Right atrium auricular region (tissue), 2 donors: Measurements from ENCODE around the gene BBS1. TPM values are rescaled to one million over a fixed set of nuclear protein-coding genes. Genes with fewer than 3 reads are reported as not detected.
A peak's percentile ranks its signal among the peaks of the same experiment; 100 is the strongest.
"Not testable (repeated sequence)": the region's sequence is repeated elsewhere in the genome, so short reads cannot be mapped to it uniquely, and the experiment has no call there.

Experiments
- DNase-seq: peaks from one replicate; pipeline ENCODE4 v3.0.0-alpha.2; 2019; ENCODE audit warnings: low spot score
- H3K27ac ChIP-seq, 2 donors: fragments of 200-600 bp; sonication (generic); 1 replicate in 1 of 2; 2 replicates in 1 of 2; pipeline ENCODE4 v1.5.1; 2016 to 2019
- H3K27me3 ChIP-seq, 2 donors: fragments of 200-600 bp; sonication (generic); one replicate each; pipeline versions ENCODE4 v1.5.1 to v1.6.0; 2017 to 2019
- H3K36me3 ChIP-seq: fragments of 200-600 bp; sonication (generic); one replicate; pipeline ENCODE4 v1.5.1; 2016
- H3K4me1 ChIP-seq, 2 donors: fragments of 200-600 bp; sonication (generic); one replicate each; pipeline versions ENCODE4 v1.5.1 to v1.6.0; 2017 to 2019
- H3K4me3 ChIP-seq, 2 donors: fragments of 200-600 bp; sonication (generic); 1 replicate in 1 of 2; 2 replicates in 1 of 2; pipeline ENCODE4 v1.5.1; 2017 to 2019; ENCODE audit warnings: mild to moderate bottlenecking in 1 of 2, moderate library complexity in 1 of 2
- H3K9me3 ChIP-seq, 2 donors: fragments of 200-600 bp; sonication (generic); one replicate each; pipeline ENCODE4 v1.5.1; 2019
- total RNA-seq, 2 donors: library from RNA; depleted of rRNA; stranded (reverse); fragments of >200 nt; gene quantifications; one replicate each; pipeline ENCODE4 v1.1.0, GENCODE V29; 2016
- TF ChIP-seq, protein P1 (sequence below), 2 donors: fragments of 200-600 bp; sonication (generic); IDR thresholded peaks; one replicate each; pipeline ENCODE4 v1.5.1; 2019; ENCODE audit warnings: antibody characterized with exemption in 2 of 2

Gene BBS1
- 10 to 100 TPM; 37.0 to 38.7 TPM for total RNA-seq

DNA sequence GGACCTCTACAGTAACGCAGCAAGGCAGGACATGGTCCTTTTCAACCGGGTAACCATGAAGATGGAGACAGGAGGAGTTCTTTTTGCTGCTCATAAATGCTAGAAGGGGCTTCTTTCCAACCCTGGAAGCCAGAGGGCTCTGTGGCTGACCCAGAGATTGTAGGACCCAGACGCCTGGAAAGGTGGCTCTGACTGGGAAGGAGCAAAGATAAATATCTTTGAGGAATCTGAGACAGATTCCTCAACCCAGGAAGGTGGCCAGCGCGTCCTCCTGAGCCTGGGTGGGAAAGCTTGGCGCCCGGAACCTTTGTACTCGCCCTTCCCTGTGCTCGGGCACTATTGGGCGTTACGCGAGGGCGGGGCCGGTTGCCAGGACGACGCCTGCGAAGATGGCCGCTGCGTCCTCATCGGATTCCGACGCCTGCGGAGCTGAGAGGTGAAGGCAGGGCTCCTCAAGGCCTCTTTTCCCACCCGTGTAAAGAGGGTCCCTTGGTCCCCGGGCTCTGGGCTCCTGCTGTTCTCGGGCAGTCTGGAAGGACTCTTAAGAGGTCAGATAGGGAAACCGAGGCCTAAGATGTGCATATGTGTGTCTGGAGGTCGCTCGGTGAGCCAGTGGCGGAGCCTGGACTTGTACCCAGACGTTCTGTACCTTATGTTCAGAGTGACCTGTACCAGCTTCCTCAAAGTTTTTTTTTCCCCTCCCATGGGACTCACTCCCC is at the start of gene BBS1:
TSS of gene BBS1 (plus strand) at position 365 of the 719 bp plus-strand sequence. CDS start at position 390, 25 bp downstream.
- H3K4me1 ChIP-seq = peaks cover 0 to 11% of the 10 kb centered on the region in 2 donors
- peaks cover 12% of the 10 kb centered on the region for H3K36me3 ChIP-seq
- peak within 1 kb of the TSS; percentile 49 to 58 for H3K27ac ChIP-seq
- H3K27me3 ChIP-seq = no peaks in the 10 kb centered on the region
- DNase-seq = peak; percentile 87
- no peaks in the 10 kb centered on the region for H3K9me3 ChIP-seq
- H3K4me3 ChIP-seq = peak within 1 kb of the TSS; percentile 59 to 74
- TF ChIP-seq, protein P1, sequence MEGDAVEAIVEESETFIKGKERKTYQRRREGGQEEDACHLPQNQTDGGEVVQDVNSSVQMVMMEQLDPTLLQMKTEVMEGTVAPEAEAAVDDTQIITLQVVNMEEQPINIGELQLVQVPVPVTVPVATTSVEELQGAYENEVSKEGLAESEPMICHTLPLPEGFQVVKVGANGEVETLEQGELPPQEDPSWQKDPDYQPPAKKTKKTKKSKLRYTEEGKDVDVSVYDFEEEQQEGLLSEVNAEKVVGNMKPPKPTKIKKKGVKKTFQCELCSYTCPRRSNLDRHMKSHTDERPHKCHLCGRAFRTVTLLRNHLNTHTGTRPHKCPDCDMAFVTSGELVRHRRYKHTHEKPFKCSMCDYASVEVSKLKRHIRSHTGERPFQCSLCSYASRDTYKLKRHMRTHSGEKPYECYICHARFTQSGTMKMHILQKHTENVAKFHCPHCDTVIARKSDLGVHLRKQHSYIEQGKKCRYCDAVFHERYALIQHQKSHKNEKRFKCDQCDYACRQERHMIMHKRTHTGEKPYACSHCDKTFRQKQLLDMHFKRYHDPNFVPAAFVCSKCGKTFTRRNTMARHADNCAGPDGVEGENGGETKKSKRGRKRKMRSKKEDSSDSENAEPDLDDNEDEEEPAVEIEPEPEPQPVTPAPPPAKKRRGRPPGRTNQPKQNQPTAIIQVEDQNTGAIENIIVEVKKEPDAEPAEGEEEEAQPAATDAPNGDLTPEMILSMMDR (IDR thresholded peaks at IDR 0.05) = peak in 1 of 2 donors; percentile 13

DNA sequence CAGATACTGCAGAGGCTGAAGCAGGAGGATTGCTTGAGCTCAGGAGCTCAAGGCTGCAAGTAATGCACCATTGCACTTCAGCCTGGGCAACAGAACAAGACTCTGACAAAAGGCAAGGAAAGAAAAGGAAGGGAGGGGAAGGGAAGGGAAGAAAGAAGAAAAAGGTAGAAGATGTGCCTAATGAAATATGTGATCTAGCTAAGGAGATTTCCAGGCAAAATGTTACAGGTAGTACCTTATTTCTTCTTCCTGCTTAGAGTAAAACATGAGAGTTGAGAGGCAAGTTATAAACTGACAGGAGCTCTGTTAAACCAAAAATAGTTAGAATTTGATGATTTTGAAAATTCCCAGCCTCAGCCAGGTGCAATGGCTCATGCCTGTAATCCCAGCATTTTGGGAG is 48.4 kb upstream of the BBS1 start:
- H3K27me3 ChIP-seq = no peaks in the 10 kb centered on the region
- H3K9me3 ChIP-seq = no peaks in the 10 kb centered on the region
- no peak overlapping the region for H3K27ac ChIP-seq
- H3K36me3 ChIP-seq = no peaks in the 10 kb centered on the region
- no peak overlapping the region for H3K4me3 ChIP-seq
- peaks cover 0 to 12% of the 10 kb centered on the region in 2 donors for H3K4me1 ChIP-seq
- TF ChIP-seq, protein P1 (IDR thresholded peaks at IDR 0.05) = no peak
- no peak for DNase-seq

DNA sequence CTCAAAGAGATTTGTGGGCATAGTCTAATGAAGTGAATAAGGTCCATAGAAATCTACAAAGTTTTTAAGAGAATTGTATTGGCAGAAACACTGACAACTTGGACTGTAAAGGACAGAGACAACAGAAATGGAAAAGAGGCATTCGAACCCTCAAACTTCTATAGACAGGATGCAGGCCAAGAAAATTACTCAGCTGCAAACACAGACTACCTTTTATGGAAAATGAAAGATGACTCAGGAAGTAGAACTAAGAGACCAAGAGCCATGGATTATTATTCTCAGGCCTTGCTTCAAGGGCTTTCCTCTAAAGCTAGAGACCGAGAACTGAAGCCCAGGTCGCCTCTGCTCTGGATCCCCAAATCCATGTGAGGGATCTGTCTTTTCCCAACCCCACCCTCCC is 47.5 kb upstream of the BBS1 start:
- no peak for DNase-seq
- Histone ChIP-seq H3K9me3 (no peaks in the 10 kb centered on the region), H3K36me3 (no peaks in the 10 kb centered on the region), H3K4me3 (no peak overlapping the region), H3K27ac (no peak overlapping the region), H3K27me3 (no peaks in the 10 kb centered on the region), H3K4me1 (peaks cover 0 to 19% of the 10 kb centered on the region in 2 donors)
- TF ChIP-seq, protein P1 (IDR thresholded peaks at IDR 0.05) = no peak

DNA sequence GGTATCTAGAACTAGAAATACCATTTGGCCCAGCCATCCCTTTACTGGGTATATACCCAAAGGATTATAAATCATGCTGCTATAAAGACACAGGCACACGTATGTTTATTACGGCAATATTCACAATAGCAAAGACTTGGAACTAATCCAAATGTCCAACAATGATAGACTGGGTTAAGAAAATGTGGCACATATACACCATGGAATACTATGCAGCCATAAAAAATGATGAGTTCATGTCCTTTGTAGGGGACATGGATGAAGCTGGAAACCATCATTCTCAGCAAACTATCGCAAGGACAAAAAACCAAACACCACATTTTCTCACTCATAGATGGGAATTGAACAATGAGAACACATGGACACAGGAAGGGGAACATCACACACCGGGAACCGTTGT is 46.3 kb upstream of the BBS1 start:
- not testable (repeated sequence) for H3K27ac ChIP-seq

DNA sequence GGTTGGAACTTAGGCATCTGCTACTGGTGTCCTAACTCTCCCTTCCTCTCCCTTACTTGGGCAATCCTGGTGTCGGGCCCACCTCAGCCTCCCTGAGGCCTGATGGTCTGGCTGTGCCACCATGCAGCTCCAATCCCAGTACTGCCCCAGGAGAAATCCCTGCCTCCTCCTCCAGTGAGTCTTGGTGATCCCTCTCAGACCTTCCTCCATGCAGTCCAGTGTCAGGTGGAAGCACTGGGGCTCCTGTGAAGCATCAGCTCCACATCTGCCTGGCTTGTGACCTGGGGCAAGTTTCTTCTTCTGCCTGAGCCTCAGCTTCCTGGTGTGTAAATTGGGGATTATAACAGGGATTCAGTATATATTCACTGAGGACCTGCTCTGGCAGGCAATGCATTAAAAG is 45.5 kb upstream of the BBS1 start:
- no peak for DNase-seq
- Histone ChIP-seq H3K36me3 (no peaks in the 10 kb centered on the region), H3K27ac (no peak overlapping the region), H3K4me3 (no peak overlapping the region), H3K27me3 (no peaks in the 10 kb centered on the region), H3K9me3 (no peaks in the 10 kb centered on the region), H3K4me1 (peaks cover 0 to 23% of the 10 kb centered on the region in 2 donors)
- TF ChIP-seq, protein P1 (IDR thresholded peaks at IDR 0.05) = no peak

More for the DNA sequence above, 46.3 kb upstream of the BBS1 start:
- DNase-seq, H3K27me3 ChIP-seq, H3K36me3 ChIP-seq, H3K4me3 ChIP-seq, H3K9me3 ChIP-seq: not testable (repeated sequence)
- H3K4me1 ChIP-seq = peaks cover 0 to 23% of the 10 kb centered on the region in 2 donors

DNA sequence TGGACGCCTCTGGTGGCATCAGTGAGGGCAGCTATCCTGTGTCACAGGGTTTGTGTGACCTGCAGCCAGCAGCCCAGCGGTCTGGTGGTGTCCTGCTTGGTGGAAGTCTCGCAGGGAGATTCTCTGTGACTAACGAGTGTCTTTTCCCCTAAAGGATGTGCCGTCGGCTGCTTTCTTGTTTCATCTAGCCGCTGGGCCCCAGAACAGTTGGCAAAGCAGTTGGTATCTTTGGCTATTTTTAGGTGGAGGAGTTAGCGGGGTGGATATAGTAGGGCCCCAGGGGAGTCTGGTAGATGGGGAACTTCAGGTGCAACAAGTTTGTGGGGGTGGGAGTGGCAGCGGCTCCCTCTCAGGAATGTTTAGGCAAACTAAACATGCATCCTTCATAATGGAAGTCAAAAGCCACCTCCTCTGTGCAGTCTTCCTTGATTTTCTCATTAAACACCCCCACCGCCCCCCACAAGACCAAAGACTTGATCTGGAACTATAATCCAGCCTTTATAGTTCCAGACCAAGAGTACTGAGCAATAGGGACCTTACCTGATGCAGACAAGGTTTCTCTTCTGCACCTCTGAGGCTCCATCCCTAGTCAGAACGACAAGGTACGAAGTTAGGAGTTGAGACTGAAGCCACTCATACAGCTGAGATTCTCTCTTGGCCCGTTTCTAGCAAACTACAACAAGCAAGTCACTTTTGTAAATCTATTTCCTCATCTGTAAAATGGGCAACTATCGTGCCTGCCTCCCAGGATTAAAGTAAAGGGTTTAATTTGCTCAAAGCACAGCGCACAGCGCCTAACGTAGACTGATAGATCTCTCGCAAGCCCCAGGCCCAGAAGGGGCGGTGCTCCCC is 44.8 kb upstream of the BBS1 start:
- DNase-seq = no peak
- peak overlapping the region; percentile 56 to 76 for H3K4me3 ChIP-seq
- peaks cover 0 to 23% of the 10 kb centered on the region in 2 donors for H3K4me1 ChIP-seq
- no peaks in the 10 kb centered on the region for H3K9me3 ChIP-seq
- H3K27me3 ChIP-seq = no peaks in the 10 kb centered on the region
- H3K27ac ChIP-seq = peak overlapping the region; percentile 79 to 81
- TF ChIP-seq, protein P1 (IDR thresholded peaks at IDR 0.05) = no peak
- no peaks in the 10 kb centered on the region for H3K36me3 ChIP-seq
